Type B pancreatic cell (in vitro differentiated cells): ENCODE results near the gene CHD9NB. TPM values are rescaled to one million over a fixed set of nuclear protein-coding genes. Genes with fewer than 3 reads are reported as not detected.
"Not testable (repeated sequence)": the region's sequence is repeated elsewhere in the genome, so short reads cannot be mapped to it uniquely, and the experiment has no call there.

ENCODE experiments used
- DNase-seq: peaks from one replicate; pipeline ENCODE4 v3.0.0; 2021; ENCODE audit warnings: mixed read lengths; ENCODE audit not compliant: unreplicated experiment; ENCODE audit errors: extremely low spot score
- H3K27ac Mint-ChIP-seq: 2 replicates; pipeline ENCODE4 v1.8.0; 2021; ENCODE audit warnings: mild to moderate bottlenecking, mixed read lengths
- H3K27me3 Mint-ChIP-seq: 2 replicates; pipeline ENCODE4 v1.8.0; 2021; ENCODE audit warnings: mixed read lengths
- H3K36me3 Mint-ChIP-seq: 2 replicates; pipeline ENCODE4 v1.8.0; 2021; ENCODE audit warnings: mixed read lengths
- H3K4me1 Mint-ChIP-seq: one replicate; pipeline ENCODE4 v1.8.0; 2021; ENCODE audit warnings: mixed read lengths; ENCODE audit not compliant: unreplicated experiment
- H3K4me3 Mint-ChIP-seq: 2 replicates; pipeline ENCODE4 v1.8.0; 2021; ENCODE audit warnings: mild to moderate bottlenecking, mixed read lengths
- H3K9me3 Mint-ChIP-seq: 2 replicates; pipeline ENCODE4 v1.8.0; 2021; ENCODE audit warnings: mixed read lengths
- total RNA-seq: library from RNA; stranded (reverse); gene quantifications from 2 replicates; pipeline ENCODE4 v1.2.1, GENCODE V29; 2021; ENCODE audit warnings: low replicate concordance
- TF ChIP-seq, protein P1 (sequence below): fragments of 200-600 bp; sonication (generic); conservative IDR thresholded peaks from 2 replicates; pipeline ENCODE4 v1.5.0; 2021; ENCODE audit warnings: antibody characterized with exemption, mild to moderate bottlenecking

CHD9NB gene
- total RNA-seq, 1 donor from 2014 or later, result 4.4 TPM

DNA sequence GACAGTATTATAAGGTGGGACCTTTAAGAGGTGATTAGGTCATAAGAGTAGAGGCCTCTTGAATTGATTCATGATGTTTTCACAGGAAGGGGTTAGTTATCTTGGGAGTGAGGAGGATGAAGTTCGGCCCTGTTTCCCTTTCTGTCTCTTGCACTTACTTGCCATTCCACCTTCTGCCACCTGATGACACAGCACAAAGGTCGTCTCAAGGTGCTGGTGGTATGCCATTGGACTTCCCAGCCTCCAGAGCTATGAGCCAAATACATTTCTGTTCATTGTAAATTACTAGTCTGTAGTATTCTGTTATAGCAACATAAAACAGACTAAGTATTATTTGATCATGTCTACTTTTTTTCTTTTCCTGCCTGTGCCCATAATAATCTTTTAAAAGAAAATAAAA is 25.6 kb upstream of the CHD9NB start:
- no peak for DNase-seq
- Mint-ChIP-seq H3K4me1 (peaks cover 33% of the 10 kb centered on the region), H3K4me3 (no peak overlapping the region), H3K9me3 (peaks cover 11% of the 10 kb centered on the region), H3K27me3 (no peaks in the 10 kb centered on the region), H3K27ac (no peak overlapping the region), H3K36me3 (peaks cover 22% of the 10 kb centered on the region)
- TF ChIP-seq, protein P1, sequence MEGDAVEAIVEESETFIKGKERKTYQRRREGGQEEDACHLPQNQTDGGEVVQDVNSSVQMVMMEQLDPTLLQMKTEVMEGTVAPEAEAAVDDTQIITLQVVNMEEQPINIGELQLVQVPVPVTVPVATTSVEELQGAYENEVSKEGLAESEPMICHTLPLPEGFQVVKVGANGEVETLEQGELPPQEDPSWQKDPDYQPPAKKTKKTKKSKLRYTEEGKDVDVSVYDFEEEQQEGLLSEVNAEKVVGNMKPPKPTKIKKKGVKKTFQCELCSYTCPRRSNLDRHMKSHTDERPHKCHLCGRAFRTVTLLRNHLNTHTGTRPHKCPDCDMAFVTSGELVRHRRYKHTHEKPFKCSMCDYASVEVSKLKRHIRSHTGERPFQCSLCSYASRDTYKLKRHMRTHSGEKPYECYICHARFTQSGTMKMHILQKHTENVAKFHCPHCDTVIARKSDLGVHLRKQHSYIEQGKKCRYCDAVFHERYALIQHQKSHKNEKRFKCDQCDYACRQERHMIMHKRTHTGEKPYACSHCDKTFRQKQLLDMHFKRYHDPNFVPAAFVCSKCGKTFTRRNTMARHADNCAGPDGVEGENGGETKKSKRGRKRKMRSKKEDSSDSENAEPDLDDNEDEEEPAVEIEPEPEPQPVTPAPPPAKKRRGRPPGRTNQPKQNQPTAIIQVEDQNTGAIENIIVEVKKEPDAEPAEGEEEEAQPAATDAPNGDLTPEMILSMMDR, result no peak

DNA sequence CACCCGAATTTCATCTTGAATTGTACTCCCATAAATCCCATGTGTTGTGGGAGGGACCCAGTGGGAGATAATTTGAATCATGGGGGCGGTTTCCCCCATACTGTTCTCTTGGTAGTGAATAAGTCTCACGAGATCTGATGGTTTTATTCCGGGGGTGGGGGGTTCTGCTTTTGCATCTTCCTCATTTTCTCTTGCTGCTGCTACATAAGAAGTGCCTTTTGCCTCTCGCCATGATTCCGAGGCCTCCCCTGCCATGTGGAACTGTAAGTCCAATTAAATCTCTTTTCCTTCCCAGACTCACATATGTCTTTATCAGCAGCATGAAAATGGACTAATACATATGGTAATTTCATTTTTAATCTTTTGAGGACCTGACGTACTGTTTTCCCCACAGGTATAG is 22.8 kb upstream of the CHD9NB start:
- H3K27me3 Mint-ChIP-seq, DNase-seq, H3K27ac Mint-ChIP-seq, H3K9me3 Mint-ChIP-seq, H3K4me3 Mint-ChIP-seq: not testable (repeated sequence)
- H3K4me1 Mint-ChIP-seq, result peaks cover 26% of the 10 kb centered on the region
- H3K36me3 Mint-ChIP-seq, result peaks cover 22% of the 10 kb centered on the region

DNA sequence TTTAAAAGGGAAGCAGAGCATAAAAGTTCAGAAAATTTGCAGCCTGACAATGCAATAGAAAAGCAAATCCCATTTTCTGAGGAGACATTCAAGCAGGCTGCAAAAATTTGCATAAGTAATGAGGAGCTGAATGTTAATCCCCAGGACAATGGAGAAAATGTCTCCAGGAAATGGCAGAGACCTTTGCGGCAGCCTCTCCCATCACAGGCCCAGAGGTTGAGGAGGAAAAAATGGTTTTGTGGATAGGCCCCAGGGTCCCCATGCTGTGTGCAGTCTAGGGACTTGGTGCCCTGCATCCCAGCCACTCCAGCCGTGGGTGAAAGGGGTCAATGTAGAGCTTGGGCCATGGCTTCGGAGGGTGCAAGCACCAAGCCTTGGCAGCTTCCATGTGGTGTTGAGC is 21.6 kb upstream of the CHD9NB start:
- not testable (repeated sequence) for DNase-seq, H3K27me3 Mint-ChIP-seq, H3K9me3 Mint-ChIP-seq, H3K4me3 Mint-ChIP-seq, H3K27ac Mint-ChIP-seq
- H3K4me1 Mint-ChIP-seq, result peaks cover 15% of the 10 kb centered on the region
- peaks cover 24% of the 10 kb centered on the region for H3K36me3 Mint-ChIP-seq

DNA sequence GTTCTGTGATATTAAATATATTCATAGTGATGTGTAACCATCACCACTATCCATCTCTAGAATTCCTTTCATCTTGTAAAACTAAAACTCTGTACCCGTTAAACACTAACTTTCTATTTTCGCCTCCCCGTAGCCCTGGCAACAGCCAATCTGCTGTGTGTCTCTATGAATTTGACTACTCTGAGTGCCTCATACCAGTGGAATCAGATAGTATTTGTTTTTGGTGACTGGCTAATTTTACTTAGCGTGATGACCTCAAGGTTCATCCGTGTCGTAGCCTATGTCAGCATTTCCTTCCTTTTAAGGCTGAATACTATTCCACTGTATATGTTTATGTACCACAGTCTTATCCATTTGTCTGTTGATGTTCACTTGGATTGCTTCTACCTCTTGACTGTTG is 20.3 kb upstream of the CHD9NB start:
- TF ChIP-seq, protein P1, result no peak
- DNase-seq, result no peak
- peaks cover 7% of the 10 kb centered on the region for H3K9me3 Mint-ChIP-seq
- H3K27ac Mint-ChIP-seq, result no peak overlapping the region
- H3K36me3 Mint-ChIP-seq, result peaks cover 28% of the 10 kb centered on the region
- H3K4me1 Mint-ChIP-seq, result peaks cover 8% of the 10 kb centered on the region
- H3K27me3 Mint-ChIP-seq, result no peaks in the 10 kb centered on the region
- H3K4me3 Mint-ChIP-seq, result no peak overlapping the region

DNA sequence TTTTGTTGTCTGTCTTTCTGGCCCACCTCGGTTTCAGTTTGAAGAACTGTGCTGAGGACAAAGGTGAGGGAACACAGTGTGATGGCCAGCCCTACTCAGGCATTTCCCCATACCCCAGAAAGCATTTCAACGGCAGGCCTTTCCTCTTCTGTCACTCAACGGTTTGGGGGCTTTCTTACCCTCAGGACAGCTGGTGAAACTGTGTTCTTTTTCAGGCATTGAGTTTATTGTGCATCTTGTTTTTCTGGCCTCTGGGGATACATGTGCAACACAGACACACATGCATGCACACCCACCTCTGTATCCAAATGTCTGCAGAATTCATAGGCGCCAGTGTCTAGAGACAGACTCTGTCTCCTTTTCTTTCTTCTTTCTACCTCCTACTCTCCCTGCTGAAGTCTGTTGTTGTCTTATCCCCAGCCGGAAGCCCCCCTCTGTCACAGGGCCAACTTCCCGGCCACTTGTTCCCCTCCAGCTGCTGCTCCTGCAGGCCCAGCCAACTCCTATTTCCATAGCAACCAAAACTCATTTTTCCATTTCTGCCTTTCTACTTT is 19.1 kb upstream of the CHD9NB start:
- peak overlapping the region; percentile 57 for H3K4me3 Mint-ChIP-seq
- TF ChIP-seq, protein P1, result no peak
- peaks cover 25% of the 10 kb centered on the region for H3K36me3 Mint-ChIP-seq
- H3K4me1 Mint-ChIP-seq, result peaks cover 7% of the 10 kb centered on the region
- no peaks in the 10 kb centered on the region for H3K27me3 Mint-ChIP-seq
- H3K9me3 Mint-ChIP-seq, result peaks cover 7% of the 10 kb centered on the region
- peak overlapping the region; percentile 67 for H3K27ac Mint-ChIP-seq
- no peak for DNase-seq

DNA sequence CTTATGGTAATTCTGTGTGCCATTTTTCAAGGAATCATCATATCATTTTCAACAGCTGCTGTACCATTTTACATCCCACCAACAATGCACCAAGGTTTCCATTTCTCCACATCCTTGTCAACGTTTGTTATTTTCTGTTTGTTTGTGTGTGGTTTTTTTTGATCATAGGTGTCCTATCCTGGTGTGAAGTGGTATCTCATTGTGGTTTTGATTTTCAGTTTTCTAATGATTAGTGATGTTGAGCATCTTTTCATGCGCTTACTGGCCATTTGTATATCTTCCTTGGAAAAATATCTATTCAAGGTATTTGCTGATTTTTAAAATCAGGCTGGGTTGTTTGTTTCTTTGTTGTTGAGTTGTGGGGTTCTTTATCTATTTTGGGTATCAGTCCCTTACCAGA is 17.1 kb upstream of the CHD9NB start:
- H3K27ac Mint-ChIP-seq, result no peak overlapping the region
- TF ChIP-seq, protein P1, result no peak
- H3K27me3 Mint-ChIP-seq, result no peaks in the 10 kb centered on the region
- no peak for DNase-seq
- H3K4me1 Mint-ChIP-seq, result peaks cover 12% of the 10 kb centered on the region
- no peak overlapping the region for H3K4me3 Mint-ChIP-seq
- H3K36me3 Mint-ChIP-seq, result peaks cover 17% of the 10 kb centered on the region
- no peaks in the 10 kb centered on the region for H3K9me3 Mint-ChIP-seq

DNA sequence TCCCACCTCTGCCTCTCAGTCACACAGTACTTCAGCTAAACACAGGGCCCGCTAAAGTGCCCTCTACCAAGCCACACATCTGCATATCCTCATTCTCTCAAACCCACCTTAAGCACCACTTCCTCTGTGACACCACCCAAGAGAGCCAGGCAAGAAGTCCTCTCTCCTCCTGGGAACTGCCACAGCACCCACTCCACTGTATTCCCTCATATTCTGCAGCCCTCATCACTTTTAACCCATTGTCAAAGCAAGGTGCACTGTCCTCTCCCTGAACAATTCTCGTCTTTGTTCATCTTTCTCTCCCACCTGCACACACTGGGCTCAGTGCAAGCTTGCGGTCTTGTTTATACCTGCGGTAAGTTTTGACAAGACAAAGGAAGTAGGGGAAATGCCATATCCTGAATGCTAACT is 15.7 kb upstream of the CHD9NB start:
- no peaks in the 10 kb centered on the region for H3K27me3 Mint-ChIP-seq
- peaks cover 12% of the 10 kb centered on the region for H3K36me3 Mint-ChIP-seq
- H3K9me3 Mint-ChIP-seq, result no peaks in the 10 kb centered on the region
- H3K4me1 Mint-ChIP-seq, result peaks cover 16% of the 10 kb centered on the region
- no peak for DNase-seq
- no peak overlapping the region for H3K4me3 Mint-ChIP-seq
- TF ChIP-seq, protein P1, result no peak
- H3K27ac Mint-ChIP-seq, result no peak overlapping the region
